GM12875 (cell line): ENCODE measurements around the gene UBP1.

Experiments
- H3K4me3 ChIP-seq: one replicate; pipeline ENCODE4 v1.5.1; 2011; ENCODE audit warnings: low read depth, low read length, control low read depth
- CTCF ChIP-seq: IDR thresholded peaks from 2 replicates; pipeline ENCODE4 v1.5.1; 2011; ENCODE audit warnings: low read depth, mild to moderate bottlenecking, control low read depth, inconsistent platforms, low read length, moderate library complexity, borderline replicate concordance; ENCODE audit not compliant: insufficient read depth

UBP1 gene

GRCh38 chr3:33440328-33441224 is at the start of gene UBP1:
Gene UBP1, minus strand, starts transcription at chr3:33440405. Its CDS starts 557 bp downstream, at chr3:33439848.
- TF ChIP-seq CTCF = no peak
- peak within 1 kb of the TSS; percentile 99 for H3K4me3 ChIP-seq

- no peak overlapping the region for H3K4me3 ChIP-seq
- TF ChIP-seq CTCF = no peak
Observed at GRCh38 chr3:33488683-33489082, 48.5 kb upstream of the UBP1 start.

- TF ChIP-seq CTCF = no peak
- H3K4me3 ChIP-seq = no peak overlapping the region
Observed at GRCh38 chr3:33488246-33488645, 48.0 kb upstream of the UBP1 start.

GRCh38 chr3:33482111-33482521 is 41.9 kb upstream of the UBP1 start:
- TF ChIP-seq CTCF = no peak
- no peak overlapping the region for H3K4me3 ChIP-seq

GRCh38 chr3:33474896-33475295 is 34.7 kb upstream of the UBP1 start:
- no peak for TF ChIP-seq CTCF
- no peak overlapping the region for H3K4me3 ChIP-seq

- no peak for TF ChIP-seq CTCF
- H3K4me3 ChIP-seq = no peak overlapping the region
Observed at GRCh38 chr3:33473813-33474212, 33.6 kb upstream of the UBP1 start.

- H3K4me3 ChIP-seq = no peak overlapping the region
- TF ChIP-seq CTCF = no peak
Observed at GRCh38 chr3:33467786-33468185, 27.6 kb upstream of the UBP1 start.
